H9 (cell line): ENCODE results near the gene KANSL3. TPM values are rescaled to one million over a fixed set of nuclear protein-coding genes. Genes with fewer than 3 reads are reported as not detected.

ENCODE experiments used
- DNase-seq: peaks from one replicate; pipeline ENCODE4 v3.0.0-alpha.2; 2017
- H2AFZ ChIP-seq: one replicate; pipeline ENCODE4 v1.6.1; 2013; ENCODE audit warnings: mild to moderate bottlenecking, low read length, control low read depth, moderate library complexity
- H2AK5ac ChIP-seq: 2 replicates; pipeline ENCODE4 v1.6.1; 2013; ENCODE audit warnings: low read length, control low read depth, mixed read lengths; ENCODE audit not compliant: insufficient read length
- H2BK120ac ChIP-seq: one replicate; pipeline ENCODE4 v1.6.1; 2013; ENCODE audit warnings: low read depth, mild to moderate bottlenecking, low read length, control low read depth, inconsistent platforms; ENCODE audit not compliant: poor library complexity, severe bottlenecking
- H2BK12ac ChIP-seq: 2 replicates; pipeline ENCODE4 v1.6.1; 2013; ENCODE audit warnings: low read length, control low read depth, mixed read lengths, low read depth; ENCODE audit not compliant: insufficient read length
- H2BK15ac ChIP-seq: 2 replicates; pipeline ENCODE4 v1.6.1; 2013; ENCODE audit warnings: low read depth, low read length, control low read depth
- H2BK20ac ChIP-seq: one replicate; pipeline ENCODE4 v1.6.1; 2013; ENCODE audit warnings: low read depth, mild to moderate bottlenecking, low read length, control low read depth, inconsistent platforms; ENCODE audit not compliant: poor library complexity, severe bottlenecking
- H2BK5ac ChIP-seq: 2 replicates; pipeline ENCODE4 v1.6.1; 2013; ENCODE audit warnings: low read length, control low read depth, mixed read lengths; ENCODE audit not compliant: insufficient read length
- H3K14ac ChIP-seq: 2 replicates; pipeline ENCODE4 v1.6.1; 2013; ENCODE audit warnings: low read length, control low read depth; ENCODE audit not compliant: insufficient read depth
- H3K18ac ChIP-seq: 2 replicates; pipeline ENCODE4 v1.6.1; 2013; ENCODE audit warnings: low read depth, mild to moderate bottlenecking, mixed read lengths, low read length, control low read depth; ENCODE audit not compliant: insufficient read length
- H3K23ac ChIP-seq: 2 replicates; pipeline ENCODE4 v1.6.1; 2013; ENCODE audit warnings: low read length, control low read depth, mixed read lengths, low read depth; ENCODE audit not compliant: insufficient read length
- H3K23me2 ChIP-seq: 2 replicates; pipeline ENCODE4 v1.6.1; 2013; ENCODE audit warnings: low read depth, mild to moderate bottlenecking, mixed read lengths, low read length, control low read depth; ENCODE audit not compliant: insufficient read length, poor library complexity, severe bottlenecking
- H3K27ac ChIP-seq: 2 replicates; pipeline ENCODE4 v1.5.1; 2013; ENCODE audit warnings: low read length, control low read depth, mixed read lengths, low read depth; ENCODE audit not compliant: insufficient read length
- H3K27me3 ChIP-seq: 2 replicates; pipeline ENCODE4 v1.6.1; 2013; ENCODE audit warnings: low read length, control low read depth, inconsistent platforms; ENCODE audit not compliant: insufficient read depth
- H3K4ac ChIP-seq: 2 replicates; pipeline ENCODE4 v1.6.1; 2013; ENCODE audit warnings: low read depth, mild to moderate bottlenecking, control low read depth, inconsistent platforms, low read length, moderate library complexity
- H3K4me1 ChIP-seq: 2 replicates; pipeline ENCODE4 v1.6.1; 2013; ENCODE audit warnings: low read length, control low read depth, inconsistent platforms; ENCODE audit not compliant: insufficient read depth
- H3K4me2 ChIP-seq: 2 replicates; pipeline ENCODE4 v1.6.1; 2013; ENCODE audit warnings: low read length, control low read depth, mixed read lengths; ENCODE audit not compliant: insufficient read length, insufficient read depth
- H3K56ac ChIP-seq: 2 replicates; pipeline ENCODE4 v1.6.1; 2013; ENCODE audit warnings: low read depth, mild to moderate bottlenecking, mixed read lengths, low read length, control low read depth; ENCODE audit not compliant: insufficient read length
- H3K79me1 ChIP-seq: 2 replicates; pipeline ENCODE4 v1.6.1; 2013; ENCODE audit warnings: low read depth, mild to moderate bottlenecking, moderate library complexity, low read length, control low read depth, inconsistent platforms; ENCODE audit not compliant: insufficient read depth, poor library complexity, severe bottlenecking
- H3K79me2 ChIP-seq: 2 replicates; pipeline ENCODE4 v1.6.1; 2013; ENCODE audit warnings: low read length, control low read depth, inconsistent platforms; ENCODE audit not compliant: insufficient read depth
- H3K9ac ChIP-seq: 2 replicates; pipeline ENCODE4 v1.6.1; 2013; ENCODE audit warnings: low read length, control low read depth, mixed read lengths; ENCODE audit not compliant: insufficient read length; ENCODE audit errors: extremely low read depth
- H3K9me3 ChIP-seq: one replicate; pipeline ENCODE4 v1.6.1; 2013; ENCODE audit warnings: low read depth, low read length, inconsistent platforms; ENCODE audit not compliant: control insufficient read depth
- H3T11ph ChIP-seq: one replicate; pipeline ENCODE4 v1.6.1; 2013; ENCODE audit warnings: mild to moderate bottlenecking, low read length, control low read depth, inconsistent platforms
- H4K20me1 ChIP-seq: one replicate; pipeline ENCODE4 v1.6.1; 2013; ENCODE audit not compliant: control insufficient read depth, insufficient read length, insufficient read depth
- H4K5ac ChIP-seq: 2 replicates; pipeline ENCODE4 v1.6.1; 2013; ENCODE audit warnings: low read depth, mild to moderate bottlenecking, mixed read lengths, low read length, control low read depth; ENCODE audit not compliant: insufficient read length
- H4K8ac ChIP-seq: replicated peaks from 2 replicates; pipeline ENCODE4 v1.6.1; 2013; ENCODE audit warnings: low read length, control low read depth, mixed read lengths, low read depth; ENCODE audit not compliant: insufficient read length
- H4K91ac ChIP-seq: 2 replicates; pipeline ENCODE4 v1.6.1; 2013; ENCODE audit warnings: low read depth, mild to moderate bottlenecking, moderate library complexity, mixed read lengths, low read length, control low read depth; ENCODE audit not compliant: insufficient read length
- H3K27ac Mint-ChIP-seq, 3 experiments: 2 replicates in 2 of 3; 3 replicates in 1 of 3; pipeline ENCODE4 v1.8.0; 2020 to 2021; ENCODE audit warnings: mixed read lengths in 3 of 3, mild to moderate bottlenecking in 1 of 3, moderate library complexity in 1 of 3
- H3K27me3 Mint-ChIP-seq: 2 replicates; pipeline ENCODE4 v1.8.0; 2021; ENCODE audit warnings: low read depth, mild to moderate bottlenecking, moderate library complexity, mixed read lengths
- H3K36me3 Mint-ChIP-seq, 3 experiments: 2 replicates in 2 of 3; 3 replicates in 1 of 3; pipeline ENCODE4 v1.8.0; 2020 to 2021; ENCODE audit warnings: low read depth in 3 of 3, mixed read lengths in 3 of 3; ENCODE audit not compliant: insufficient read depth in 1 of 3
- H3K4me1 Mint-ChIP-seq, 2 experiments: 2 replicates each; pipeline ENCODE4 v1.8.0; 2020; ENCODE audit warnings: mixed read lengths in 2 of 2
- H3K4me3 Mint-ChIP-seq, 2 experiments: 2 replicates in 1 of 2; 3 replicates in 1 of 2; pipeline ENCODE4 v1.8.0; 2020 to 2021; ENCODE audit warnings: mild to moderate bottlenecking in 2 of 2, mixed read lengths in 2 of 2, moderate library complexity in 1 of 2
- H3K9me3 Mint-ChIP-seq, 2 experiments: 2 replicates in 1 of 2; 3 replicates in 1 of 2; pipeline ENCODE4 v1.8.0; 2020; ENCODE audit warnings: mild to moderate bottlenecking in 2 of 2, mixed read lengths in 2 of 2, moderate library complexity in 1 of 2
- CTCF ChIP-seq: fragments of 200-600 bp; sonication (generic); conservative IDR thresholded peaks from 3 replicates; pipeline ENCODE4 v1.8.0; 2021; ENCODE audit warnings: antibody characterized with exemption, mild to moderate bottlenecking
- WGBS: extraction: QIAGEN DNeasy Blood & Tissue Kit; methylation state at CpG from one replicate; pipeline ENCODE4 v1.1.7; 2013; ENCODE audit warnings: missing lambda C conversion rate, low lambda C conversion rate, mixed read lengths; ENCODE audit not compliant: insufficient read length; ENCODE audit errors: extremely low coverage; 5-methylcytosine and 5-hydroxymethylcytosine counted together
- total RNA-seq: library from RNA; stranded (reverse); gene quantifications from 2 replicates; pipeline ENCODE4 v1.2.1, GENCODE V29; 2021

KANSL3 gene
- total RNA-seq, 1 experiment from 2014 or later: 35.7 TPM

GRCh38 chr2:96555146-96555610, 82.9 kb downstream of the KANSL3 start:
- H4K91ac ChIP-seq: no peak overlapping the region
- Mint-ChIP-seq H3K4me1 (peaks cover 15 to 19% of the 10 kb centered on the region in 2 experiments), H3K9me3 (no peaks in the 10 kb centered on the region; a peak in 1 of 5 replicates), H3K4me3 (no peak overlapping the region), H3K36me3 (no peaks in the 10 kb centered on the region; a peak in 2 of 7 replicates), H3K27ac (no peak overlapping the region; a peak in 2 of 7 replicates), H3K27me3 (no peaks in the 10 kb centered on the region; the same call in none of the 2 replicates)
- no peak for TF ChIP-seq CTCF
- no peak overlapping the region for H3K9ac ChIP-seq
- no peak overlapping the region for H3K27ac ChIP-seq
- no peak overlapping the region for H3T11ph ChIP-seq
- H3K4me2 ChIP-seq: no peak overlapping the region
- H2AFZ ChIP-seq: no peak overlapping the region
- H4K5ac ChIP-seq: no peak overlapping the region
- H3K79me2 ChIP-seq: no peaks in the 10 kb centered on the region
- no peaks in the 10 kb centered on the region for H3K27me3 ChIP-seq
- H4K8ac ChIP-seq: no peak overlapping the region
- H3K79me1 ChIP-seq: no peaks in the 10 kb centered on the region
- H3K56ac ChIP-seq: no peak overlapping the region
- no peak overlapping the region for H3K4ac ChIP-seq
- H3K23ac ChIP-seq: no peak overlapping the region
- H3K4me1 ChIP-seq: no peaks in the 10 kb centered on the region
- H2BK5ac ChIP-seq: no peak overlapping the region
- no peaks in the 10 kb centered on the region for H3K9me3 ChIP-seq
- no peak overlapping the region for H3K14ac ChIP-seq
- no peak overlapping the region for H3K18ac ChIP-seq
- no peaks in the 10 kb centered on the region for H4K20me1 ChIP-seq
- no peaks in the 10 kb centered on the region for H3K23me2 ChIP-seq
- no peak overlapping the region for H2BK12ac ChIP-seq
- H2BK20ac ChIP-seq: no peak overlapping the region
- H2BK120ac ChIP-seq: no peak overlapping the region
- no peak overlapping the region for H2AK5ac ChIP-seq
- DNase-seq: no peak
- WGBS: no CpG with 5 or more reads among the region's 14 CpGs
- H2BK15ac ChIP-seq: no peak overlapping the region
